GM23338 (cell line): ENCODE measurements around the gene IGF2BP2. TPM values are rescaled to one million over a fixed set of nuclear protein-coding genes. Genes with fewer than 3 reads are reported as not detected.

ENCODE experiments used
- ATAC-seq: fragments of 200-7000 bp; cut with Tn5 transposase; 3 replicates; pipeline ENCODE4 v1.9.1; 2020
- DNase-seq: peaks from one replicate; pipeline ENCODE4 v3.0.0-alpha.2; 2015; ENCODE audit warnings: low spot score
- H2AFZ ChIP-seq: fragments of 200-600 bp; sonication (generic); 2 replicates; pipeline ENCODE4 v1.8.0; 2016; ENCODE audit warnings: antibody characterized with exemption, mild to moderate bottlenecking, moderate library complexity
- H3F3A ChIP-seq: fragments of 200-600 bp; sonication (generic); replicated peaks from 2 replicates; pipeline ENCODE4 v1.8.0; 2017; ENCODE audit warnings: antibody characterized with exemption, mixed run types, low read depth
- H3K27ac ChIP-seq: fragments of 200-600 bp; sonication (generic); 2 replicates; pipeline ENCODE4 v1.6.1; 2016; ENCODE audit warnings: low read depth
- H3K27me3 ChIP-seq: fragments of 200-600 bp; sonication (generic); 2 replicates; pipeline ENCODE4 v1.8.0; 2016; ENCODE audit warnings: mild to moderate bottlenecking, mixed run types, moderate library complexity; ENCODE audit not compliant: insufficient read depth
- H3K36me3 ChIP-seq: fragments of 200-600 bp; sonication (generic); 2 replicates; pipeline ENCODE4 v1.8.0; 2016; ENCODE audit warnings: mild to moderate bottlenecking; ENCODE audit not compliant: insufficient read depth
- H3K4me1 ChIP-seq: fragments of 200-600 bp; sonication (generic); 2 replicates; pipeline ENCODE4 v1.8.0; 2016; ENCODE audit warnings: mild to moderate bottlenecking, moderate library complexity; ENCODE audit not compliant: insufficient read depth
- H3K4me2 ChIP-seq: fragments of 200-600 bp; sonication (generic); 2 replicates; pipeline ENCODE4 v1.7.1; 2017; ENCODE audit warnings: mixed run types
- H3K4me3 ChIP-seq: fragments of 200-600 bp; sonication (generic); 2 replicates; pipeline ENCODE4 v1.6.1; 2016; ENCODE audit warnings: mixed run types
- H3K79me2 ChIP-seq: fragments of 200-600 bp; sonication (generic); replicated peaks from 2 replicates; pipeline ENCODE4 v1.8.0; 2017; ENCODE audit warnings: mild to moderate bottlenecking; ENCODE audit not compliant: insufficient read depth
- H3K9me2 ChIP-seq: fragments of 200-600 bp; sonication (generic); 2 replicates; pipeline ENCODE4 v1.8.0; 2017; ENCODE audit not compliant: insufficient read depth
- H4K20me1 ChIP-seq: fragments of 200-600 bp; sonication (generic); replicated peaks from 2 replicates; pipeline ENCODE4 v1.8.0; 2017; ENCODE audit warnings: mild to moderate bottlenecking; ENCODE audit not compliant: insufficient read depth
- H3K27ac Mint-ChIP-seq: 2 replicates; pipeline ENCODE4 v1.8.0; 2020; ENCODE audit warnings: inconsistent platforms, mild to moderate bottlenecking, moderate library complexity, mixed read lengths
- H3K27me3 Mint-ChIP-seq: 3 replicates; pipeline ENCODE4 v1.8.0; 2022; ENCODE audit warnings: low read depth, mild to moderate bottlenecking, moderate library complexity, mixed read lengths, inconsistent platforms; ENCODE audit not compliant: insufficient read depth, poor library complexity
- H3K36me3 Mint-ChIP-seq: 3 replicates; pipeline ENCODE4 v1.8.0; 2021; ENCODE audit warnings: low read depth, mild to moderate bottlenecking, inconsistent platforms, moderate library complexity, mixed read lengths
- H3K4me1 Mint-ChIP-seq: 3 replicates; pipeline ENCODE4 v1.8.0; 2020; ENCODE audit warnings: mild to moderate bottlenecking, inconsistent platforms, mixed read lengths
- H3K4me3 Mint-ChIP-seq: 3 replicates; pipeline ENCODE4 v1.8.0; 2021; ENCODE audit warnings: moderate library complexity, mild to moderate bottlenecking, inconsistent platforms, mixed read lengths
- H3K9me3 Mint-ChIP-seq: 3 replicates; pipeline ENCODE4 v1.8.0; 2020; ENCODE audit warnings: moderate library complexity, mild to moderate bottlenecking, inconsistent platforms, mixed read lengths
- CREB1 ChIP-seq: fragments of 250-450 bp; sonication (Bioruptor Pico); IDR thresholded peaks from 2 replicates; pipeline ENCODE4 v1.5.0; 2020; ENCODE audit warnings: low read depth, mild to moderate bottlenecking, moderate library complexity
- ETS1 ChIP-seq: IDR thresholded peaks from 2 replicates; pipeline ENCODE4 v1.6.1; 2016; ENCODE audit warnings: antibody characterized with exemption
- EZH2phosphoT487 ChIP-seq: fragments of 200-600 bp; sonication (generic); IDR thresholded peaks from one replicate; pipeline ENCODE4 v1.8.1; 2018; ENCODE audit warnings: antibody characterized with exemption; ENCODE audit not compliant: unreplicated experiment
- NANOG ChIP-seq: IDR thresholded peaks from 2 replicates; pipeline ENCODE4 v1.6.1; 2016; ENCODE audit warnings: antibody characterized with exemption, borderline replicate concordance
- POLR2AphosphoS5 ChIP-seq: IDR thresholded peaks from 2 replicates; pipeline ENCODE4 v1.6.1; 2016; ENCODE audit warnings: antibody characterized with exemption, low read depth
- polyA plus RNA-seq: library from polyadenylated mRNA; unstranded; fragments of >200 nt; fragmentation: Nextera tagmentation; extraction: Ambion mirVana; gene quantifications from 2 replicates; pipeline ENCODE4 v1.2.1, GENCODE V29; 2016
- total RNA-seq: library from RNA; depleted of rRNA; stranded (reverse); fragments of >200 nt; shearing (Covaris generic); gene quantifications from 2 replicates; pipeline ENCODE4 v1.2.3, GENCODE V29; 2014
- TF ChIP-seq, protein P1 (sequence below), 2 experiments: fragments of 200-600 bp in 1 of 2; sonication (generic) in 1 of 2; conservative IDR thresholded peaks; 2 replicates each; pipeline versions ENCODE4 v1.5.1 to v1.6.1; 2016 to 2017; ENCODE audit warnings: antibody characterized with exemption in 2 of 2, low read depth in 2 of 2, mild to moderate bottlenecking in 2 of 2, moderate library complexity in 1 of 2
- TF ChIP-seq, protein P2 (sequence below): IDR thresholded peaks from one replicate; pipeline ENCODE4 v1.6.1; 2018; ENCODE audit warnings: antibody characterized with exemption; ENCODE audit not compliant: unreplicated experiment
- TF ChIP-seq, protein P3 (sequence below): fragments of 250-450 bp; sonication (Bioruptor Pico); IDR thresholded peaks from 2 replicates; pipeline ENCODE4 v1.5.0; 2020; ENCODE audit warnings: mild to moderate bottlenecking, moderate library complexity

The IGF2BP2 gene
- total and polyA plus RNA-seq, 2 experiments from 2014 or later = 82.9 to 84.5 TPM

- TF ChIP-seq, protein P1, sequence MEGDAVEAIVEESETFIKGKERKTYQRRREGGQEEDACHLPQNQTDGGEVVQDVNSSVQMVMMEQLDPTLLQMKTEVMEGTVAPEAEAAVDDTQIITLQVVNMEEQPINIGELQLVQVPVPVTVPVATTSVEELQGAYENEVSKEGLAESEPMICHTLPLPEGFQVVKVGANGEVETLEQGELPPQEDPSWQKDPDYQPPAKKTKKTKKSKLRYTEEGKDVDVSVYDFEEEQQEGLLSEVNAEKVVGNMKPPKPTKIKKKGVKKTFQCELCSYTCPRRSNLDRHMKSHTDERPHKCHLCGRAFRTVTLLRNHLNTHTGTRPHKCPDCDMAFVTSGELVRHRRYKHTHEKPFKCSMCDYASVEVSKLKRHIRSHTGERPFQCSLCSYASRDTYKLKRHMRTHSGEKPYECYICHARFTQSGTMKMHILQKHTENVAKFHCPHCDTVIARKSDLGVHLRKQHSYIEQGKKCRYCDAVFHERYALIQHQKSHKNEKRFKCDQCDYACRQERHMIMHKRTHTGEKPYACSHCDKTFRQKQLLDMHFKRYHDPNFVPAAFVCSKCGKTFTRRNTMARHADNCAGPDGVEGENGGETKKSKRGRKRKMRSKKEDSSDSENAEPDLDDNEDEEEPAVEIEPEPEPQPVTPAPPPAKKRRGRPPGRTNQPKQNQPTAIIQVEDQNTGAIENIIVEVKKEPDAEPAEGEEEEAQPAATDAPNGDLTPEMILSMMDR (conservative IDR thresholded peaks at IDR 0.05; ENCODE audit: low read depth in 2 of 2) = no peak
- TF ChIP-seq CREB1 (CRISPR knock-in tag) (no peak), EZH2phosphoT487 (no peak), NANOG (no peak), POLR2AphosphoS5 (no peak), ETS1 (no peak)
- TF ChIP-seq, protein P2, sequence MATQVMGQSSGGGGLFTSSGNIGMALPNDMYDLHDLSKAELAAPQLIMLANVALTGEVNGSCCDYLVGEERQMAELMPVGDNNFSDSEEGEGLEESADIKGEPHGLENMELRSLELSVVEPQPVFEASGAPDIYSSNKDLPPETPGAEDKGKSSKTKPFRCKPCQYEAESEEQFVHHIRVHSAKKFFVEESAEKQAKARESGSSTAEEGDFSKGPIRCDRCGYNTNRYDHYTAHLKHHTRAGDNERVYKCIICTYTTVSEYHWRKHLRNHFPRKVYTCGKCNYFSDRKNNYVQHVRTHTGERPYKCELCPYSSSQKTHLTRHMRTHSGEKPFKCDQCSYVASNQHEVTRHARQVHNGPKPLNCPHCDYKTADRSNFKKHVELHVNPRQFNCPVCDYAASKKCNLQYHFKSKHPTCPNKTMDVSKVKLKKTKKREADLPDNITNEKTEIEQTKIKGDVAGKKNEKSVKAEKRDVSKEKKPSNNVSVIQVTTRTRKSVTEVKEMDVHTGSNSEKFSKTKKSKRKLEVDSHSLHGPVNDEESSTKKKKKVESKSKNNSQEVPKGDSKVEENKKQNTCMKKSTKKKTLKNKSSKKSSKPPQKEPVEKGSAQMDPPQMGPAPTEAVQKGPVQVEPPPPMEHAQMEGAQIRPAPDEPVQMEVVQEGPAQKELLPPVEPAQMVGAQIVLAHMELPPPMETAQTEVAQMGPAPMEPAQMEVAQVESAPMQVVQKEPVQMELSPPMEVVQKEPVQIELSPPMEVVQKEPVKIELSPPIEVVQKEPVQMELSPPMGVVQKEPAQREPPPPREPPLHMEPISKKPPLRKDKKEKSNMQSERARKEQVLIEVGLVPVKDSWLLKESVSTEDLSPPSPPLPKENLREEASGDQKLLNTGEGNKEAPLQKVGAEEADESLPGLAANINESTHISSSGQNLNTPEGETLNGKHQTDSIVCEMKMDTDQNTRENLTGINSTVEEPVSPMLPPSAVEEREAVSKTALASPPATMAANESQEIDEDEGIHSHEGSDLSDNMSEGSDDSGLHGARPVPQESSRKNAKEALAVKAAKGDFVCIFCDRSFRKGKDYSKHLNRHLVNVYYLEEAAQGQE = no peak
Measured at GRCh38 chr3:185792955-185793354, 31.9 kb downstream of the IGF2BP2 start (continued).

DNA sequence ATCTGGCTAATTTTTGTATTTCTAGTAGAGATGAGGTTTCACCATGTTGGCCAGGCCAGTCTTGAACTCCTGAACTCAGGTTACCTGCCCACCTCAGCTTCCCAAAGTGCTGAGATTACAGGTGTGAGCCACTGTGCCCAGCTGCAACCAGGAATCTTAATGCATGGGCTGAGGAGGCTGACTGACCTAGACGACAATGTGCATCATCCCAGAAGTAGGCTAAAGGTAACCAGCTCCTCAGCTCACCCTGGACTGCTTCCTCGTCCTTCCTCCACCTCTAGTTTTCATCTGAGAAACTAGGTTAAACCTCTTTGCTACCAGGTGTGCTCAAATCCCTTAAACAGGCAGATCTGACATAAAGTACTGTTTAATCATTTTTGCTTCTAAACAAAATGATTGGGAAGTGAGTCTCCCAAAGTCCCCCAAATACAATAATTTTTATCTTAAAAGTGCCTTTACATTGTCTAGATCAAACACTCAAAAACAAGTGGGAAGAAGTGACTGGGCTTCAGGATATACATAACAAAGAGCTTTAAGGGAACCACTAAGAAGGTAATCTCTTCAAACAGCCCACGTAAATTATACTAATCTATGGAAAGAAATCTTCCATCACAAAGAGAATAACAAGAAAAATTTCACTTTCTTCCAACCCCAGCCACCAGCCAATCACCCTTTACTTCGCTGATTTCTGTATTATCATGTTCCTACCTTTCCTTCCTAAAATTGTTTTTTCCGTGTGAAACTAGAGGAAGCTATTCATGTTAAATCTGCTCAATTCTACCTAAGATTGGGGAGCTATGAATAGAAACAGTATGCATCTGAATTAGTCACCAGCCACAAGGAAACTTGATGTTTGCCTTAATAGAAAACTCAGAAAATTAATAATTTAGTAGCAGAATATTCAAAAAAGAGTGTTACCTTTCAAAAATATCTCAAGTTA, 34.7 kb downstream of the IGF2BP2 start:
- peaks cover 71% of the 10 kb centered on the region for H3K4me1 ChIP-seq
- no peaks in the 10 kb centered on the region for H3K27me3 ChIP-seq
- Mint-ChIP-seq H3K27ac (peak overlapping the region; percentile 92), H3K4me1 (peaks cover 68% of the 10 kb centered on the region), H3K4me3 (peak overlapping the region; percentile 42), H3K27me3 (peaks cover 7% of the 10 kb centered on the region), H3K36me3 (peaks cover 4% of the 10 kb centered on the region; the same call in 2 of the 3 replicates), H3K9me3 (no peaks in the 10 kb centered on the region)
- H3K4me2 ChIP-seq = peak overlapping the region; percentile 41
- peak; percentile 43 for ATAC-seq
- no peaks in the 10 kb centered on the region for H3K36me3 ChIP-seq
- H3K9me2 ChIP-seq = no peaks in the 10 kb centered on the region
- H2AFZ ChIP-seq = no peak overlapping the region
- peaks cover 85% of the 10 kb centered on the region for H3K79me2 ChIP-seq
- H3F3A ChIP-seq = peaks cover 19% of the 10 kb centered on the region; the same call in 1 of the 2 replicates
- TF ChIP-seq NANOG = peak; percentile 35; the same call in 1 of the 2 replicates
- TF ChIP-seq, protein P3, sequence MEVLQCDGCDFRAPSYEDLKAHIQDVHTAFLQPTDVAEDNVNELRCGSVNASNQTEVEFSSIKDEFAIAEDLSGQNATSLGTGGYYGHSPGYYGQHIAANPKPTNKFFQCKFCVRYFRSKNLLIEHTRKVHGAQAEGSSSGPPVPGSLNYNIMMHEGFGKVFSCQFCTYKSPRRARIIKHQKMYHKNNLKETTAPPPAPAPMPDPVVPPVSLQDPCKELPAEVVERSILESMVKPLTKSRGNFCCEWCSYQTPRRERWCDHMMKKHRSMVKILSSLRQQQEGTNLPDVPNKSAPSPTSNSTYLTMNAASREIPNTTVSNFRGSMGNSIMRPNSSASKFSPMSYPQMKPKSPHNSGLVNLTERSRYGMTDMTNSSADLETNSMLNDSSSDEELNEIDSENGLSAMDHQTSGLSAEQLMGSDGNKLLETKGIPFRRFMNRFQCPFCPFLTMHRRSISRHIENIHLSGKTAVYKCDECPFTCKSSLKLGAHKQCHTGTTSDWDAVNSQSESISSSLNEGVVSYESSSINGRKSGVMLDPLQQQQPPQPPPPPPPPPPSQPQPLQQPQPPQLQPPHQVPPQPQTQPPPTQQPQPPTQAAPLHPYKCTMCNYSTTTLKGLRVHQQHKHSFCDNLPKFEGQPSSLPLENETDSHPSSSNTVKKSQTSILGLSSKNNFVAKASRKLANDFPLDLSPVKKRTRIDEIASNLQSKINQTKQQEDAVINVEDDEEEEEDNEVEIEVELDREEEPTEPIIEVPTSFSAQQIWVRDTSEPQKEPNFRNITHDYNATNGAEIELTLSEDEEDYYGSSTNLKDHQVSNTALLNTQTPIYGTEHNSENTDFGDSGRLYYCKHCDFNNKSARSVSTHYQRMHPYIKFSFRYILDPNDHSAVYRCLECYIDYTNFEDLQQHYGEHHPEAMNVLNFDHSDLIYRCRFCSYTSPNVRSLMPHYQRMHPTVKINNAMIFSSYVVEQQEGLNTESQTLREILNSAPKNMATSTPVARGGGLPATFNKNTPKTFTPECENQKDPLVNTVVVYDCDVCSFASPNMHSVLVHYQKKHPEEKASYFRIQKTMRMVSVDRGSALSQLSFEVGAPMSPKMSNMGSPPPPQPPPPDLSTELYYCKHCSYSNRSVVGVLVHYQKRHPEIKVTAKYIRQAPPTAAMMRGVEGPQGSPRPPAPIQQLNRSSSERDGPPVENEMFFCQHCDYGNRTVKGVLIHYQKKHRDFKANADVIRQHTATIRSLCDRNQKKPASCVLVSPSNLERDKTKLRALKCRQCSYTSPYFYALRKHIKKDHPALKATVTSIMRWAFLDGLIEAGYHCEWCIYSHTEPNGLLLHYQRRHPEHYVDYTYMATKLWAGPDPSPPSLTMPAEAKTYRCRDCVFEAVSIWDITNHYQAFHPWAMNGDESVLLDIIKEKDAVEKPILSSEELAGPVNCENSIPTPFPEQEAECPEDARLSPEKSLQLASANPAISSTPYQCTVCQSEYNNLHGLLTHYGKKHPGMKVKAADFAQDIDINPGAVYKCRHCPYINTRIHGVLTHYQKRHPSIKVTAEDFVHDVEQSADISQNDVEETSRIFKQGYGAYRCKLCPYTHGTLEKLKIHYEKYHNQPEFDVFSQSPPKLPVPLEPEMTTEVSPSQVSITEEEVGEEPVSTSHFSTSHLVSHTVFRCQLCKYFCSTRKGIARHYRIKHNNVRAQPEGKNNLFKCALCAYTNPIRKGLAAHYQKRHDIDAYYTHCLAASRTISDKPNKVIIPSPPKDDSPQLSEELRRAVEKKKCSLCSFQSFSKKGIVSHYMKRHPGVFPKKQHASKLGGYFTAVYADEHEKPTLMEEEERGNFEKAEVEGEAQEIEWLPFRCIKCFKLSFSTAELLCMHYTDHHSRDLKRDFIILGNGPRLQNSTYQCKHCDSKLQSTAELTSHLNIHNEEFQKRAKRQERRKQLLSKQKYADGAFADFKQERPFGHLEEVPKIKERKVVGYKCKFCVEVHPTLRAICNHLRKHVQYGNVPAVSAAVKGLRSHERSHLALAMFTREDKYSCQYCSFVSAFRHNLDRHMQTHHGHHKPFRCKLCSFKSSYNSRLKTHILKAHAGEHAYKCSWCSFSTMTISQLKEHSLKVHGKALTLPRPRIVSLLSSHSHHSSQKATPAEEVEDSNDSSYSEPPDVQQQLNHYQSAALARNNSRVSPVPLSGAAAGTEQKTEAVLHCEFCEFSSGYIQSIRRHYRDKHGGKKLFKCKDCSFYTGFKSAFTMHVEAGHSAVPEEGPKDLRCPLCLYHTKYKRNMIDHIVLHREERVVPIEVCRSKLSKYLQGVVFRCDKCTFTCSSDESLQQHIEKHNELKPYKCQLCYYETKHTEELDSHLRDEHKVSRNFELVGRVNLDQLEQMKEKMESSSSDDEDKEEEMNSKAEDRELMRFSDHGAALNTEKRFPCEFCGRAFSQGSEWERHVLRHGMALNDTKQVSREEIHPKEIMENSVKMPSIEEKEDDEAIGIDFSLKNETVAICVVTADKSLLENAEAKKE (CRISPR knock-in tag) = no peak
- H3K4me3 ChIP-seq = peak overlapping the region; percentile 26
- H3K27ac ChIP-seq = peak overlapping the region; percentile 86
- peaks cover 8% of the 10 kb centered on the region for H4K20me1 ChIP-seq
- DNase-seq = peak; percentile 48
